Neuronal stem cell (in vitro differentiated cells): Measurements from ENCODE around the gene KAZN.
A peak's percentile ranks its signal among the peaks of the same experiment; 100 is the strongest.

ENCODE experiments used
- DNase-seq: peaks from one replicate; pipeline ENCODE4 v3.0.0-alpha.2; 2013; ENCODE audit warnings: low spot score
- H2AFZ ChIP-seq: one replicate; pipeline ENCODE4 v1.6.1; 2013; ENCODE audit warnings: mild to moderate bottlenecking, low read length, inconsistent platforms
- H2AK5ac ChIP-seq: 2 replicates; pipeline ENCODE4 v1.6.1; 2013; ENCODE audit warnings: low read depth, mild to moderate bottlenecking, inconsistent platforms, low read length, moderate library complexity, mixed read lengths
- H2BK120ac ChIP-seq: 2 replicates; pipeline ENCODE4 v1.6.1; 2013; ENCODE audit warnings: low read depth, mild to moderate bottlenecking, inconsistent platforms, low read length, moderate library complexity, mixed read lengths
- H2BK12ac ChIP-seq: one replicate; pipeline ENCODE4 v1.6.1; 2013; ENCODE audit warnings: low read length, inconsistent platforms
- H2BK15ac ChIP-seq: 2 replicates; pipeline ENCODE4 v1.6.1; 2013; ENCODE audit warnings: mild to moderate bottlenecking, low read length, inconsistent platforms, mixed read lengths
- H2BK5ac ChIP-seq: one replicate; pipeline ENCODE4 v1.6.1; 2013; ENCODE audit warnings: inconsistent platforms, mild to moderate bottlenecking, low read length, moderate library complexity
- H3K14ac ChIP-seq: one replicate; pipeline ENCODE4 v1.6.1; 2013; ENCODE audit warnings: low read length, inconsistent platforms
- H3K18ac ChIP-seq: 2 replicates; pipeline ENCODE4 v1.6.1; 2013; ENCODE audit warnings: low read length, inconsistent platforms
- H3K23ac ChIP-seq: 2 replicates; pipeline ENCODE4 v1.6.1; 2013; ENCODE audit warnings: low read depth, mild to moderate bottlenecking, mixed read lengths, low read length, inconsistent platforms; ENCODE audit not compliant: poor library complexity
- H3K27ac ChIP-seq: replicated peaks from 3 replicates; pipeline ENCODE4 v1.5.1; 2013; ENCODE audit warnings: low read length, inconsistent platforms
- H3K27me3 ChIP-seq, 3 experiments: 2 replicates each; pipeline ENCODE4 v1.6.1; 2013; ENCODE audit warnings: low read length in 3 of 3, mild to moderate bottlenecking in 2 of 3, inconsistent platforms in 1 of 3, low read depth in 1 of 3, mixed read lengths in 1 of 3, moderate library complexity in 1 of 3; ENCODE audit not compliant: control insufficient read depth in 3 of 3, insufficient read depth in 3 of 3
- H3K36me3 ChIP-seq, 2 donors: replicated peaks in 1 of 2; 2 replicates each; pipeline ENCODE4 v1.6.1; 2013; ENCODE audit warnings: low read length in 2 of 2; ENCODE audit not compliant: control insufficient read depth in 2 of 2, insufficient read depth in 2 of 2
- H3K4ac ChIP-seq: 2 replicates; pipeline ENCODE4 v1.6.1; 2013; ENCODE audit warnings: inconsistent platforms, mild to moderate bottlenecking, low read length, moderate library complexity
- H3K4me1 ChIP-seq, 2 donors: 1 replicate in 1 of 2; 2 replicates in 1 of 2; pipeline ENCODE4 v1.6.1; 2013; ENCODE audit warnings: low read length in 2 of 2, low read depth in 1 of 2; ENCODE audit not compliant: control insufficient read depth in 2 of 2, insufficient read depth in 1 of 2
- H3K4me2 ChIP-seq: one replicate; pipeline ENCODE4 v1.6.1; 2013; ENCODE audit warnings: mild to moderate bottlenecking, low read length, inconsistent platforms; ENCODE audit not compliant: insufficient read depth, poor library complexity, severe bottlenecking
- H3K4me3 ChIP-seq, 2 donors: 2 replicates each; pipeline ENCODE4 v1.5.1; 2013; ENCODE audit warnings: low read length in 2 of 2, mild to moderate bottlenecking in 2 of 2, inconsistent platforms in 1 of 2, moderate library complexity in 1 of 2
- H3K79me1 ChIP-seq: one replicate; pipeline ENCODE4 v1.6.1; 2013; ENCODE audit warnings: low read depth, mild to moderate bottlenecking, inconsistent platforms, low read length, moderate library complexity
- H3K9ac ChIP-seq: one replicate; pipeline ENCODE4 v1.6.1; 2013; ENCODE audit warnings: mild to moderate bottlenecking, low read depth, low read length, inconsistent platforms; ENCODE audit not compliant: poor library complexity
- H3K9me3 ChIP-seq, 2 donors: replicated peaks in 1 of 2; 2 replicates each; pipeline versions ENCODE3 to v1.6.1; 2013; ENCODE audit warnings: low read length in 2 of 2, mild to moderate bottlenecking in 2 of 2, inconsistent platforms in 1 of 2, low read depth in 1 of 2, mixed read lengths in 1 of 2, moderate library complexity in 1 of 2; ENCODE audit not compliant: control insufficient read depth in 2 of 2, insufficient read depth in 1 of 2
- H4K8ac ChIP-seq: one replicate; pipeline ENCODE4 v1.6.1; 2013; ENCODE audit warnings: low read depth, mild to moderate bottlenecking, inconsistent platforms, low read length, moderate library complexity
- H4K91ac ChIP-seq: one replicate; pipeline ENCODE4 v1.6.1; 2013; ENCODE audit warnings: low read length, low read depth, mild to moderate bottlenecking, inconsistent platforms; ENCODE audit not compliant: poor library complexity
- WGBS, 2 donors: extraction: QIAGEN DNeasy Blood & Tissue Kit; methylation state at CpG; one replicate each; pipeline ENCODE4 v1.1.7; 2013; ENCODE audit warnings: missing lambda C conversion rate in 2 of 2, mixed read lengths in 1 of 2; ENCODE audit not compliant: insufficient read length in 2 of 2, insufficient replicate concordance in 1 of 2; ENCODE audit errors: extremely low coverage in 2 of 2; 5-methylcytosine and 5-hydroxymethylcytosine counted together

The KAZN gene

GRCh38 chr1:14932034-14932638, 333.7 kb downstream of the KAZN start:
- no peaks in the 10 kb centered on the region for H3K9me3 ChIP-seq
- peaks cover 1 to 8% of the 10 kb centered on the region in 2 donors for H3K4me1 ChIP-seq
- H2BK5ac ChIP-seq: peak overlapping the region; percentile 29

GRCh38 chr1:14934867-14935266, 336.4 kb downstream of the KAZN start:
- no peak overlapping the region for H2BK120ac ChIP-seq
- H3K36me3 ChIP-seq: peaks cover 0 to 5% of the 10 kb centered on the region in 2 donors
- H3K27ac ChIP-seq: no peak overlapping the region
- peak overlapping the region; percentile 49 for H2AK5ac ChIP-seq
- no peak overlapping the region for H4K8ac ChIP-seq
- no peak overlapping the region for H3K4me3 ChIP-seq
- H3K18ac ChIP-seq: peak overlapping the region; percentile 4
- no peak overlapping the region for H2BK12ac ChIP-seq
- H2BK5ac ChIP-seq: no peak overlapping the region
- H3K79me1 ChIP-seq: no peaks in the 10 kb centered on the region
- no peak for DNase-seq
- H3K4me1 ChIP-seq: peaks cover 2 to 3% of the 10 kb centered on the region in 2 donors
- no peaks in the 10 kb centered on the region for H3K27me3 ChIP-seq
- H3K9ac ChIP-seq: no peak overlapping the region
- WGBS, 2 donors: no CpG with 5 or more reads among the region's 7 CpGs
- no peak overlapping the region for H4K91ac ChIP-seq
- no peaks in the 10 kb centered on the region for H3K9me3 ChIP-seq
- no peak overlapping the region for H3K4ac ChIP-seq
- H2AFZ ChIP-seq: no peak overlapping the region
- H3K4me2 ChIP-seq: no peak overlapping the region
- no peak overlapping the region for H3K14ac ChIP-seq
- H2BK15ac ChIP-seq: no peak overlapping the region
- no peak overlapping the region for H3K23ac ChIP-seq

More at GRCh38 chr1:14932034-14932638, 333.7 kb downstream of the KAZN start:
- Histone ChIP-seq H3K36me3 (peaks cover 0 to 5% of the 10 kb centered on the region in 2 donors), H3K4ac (no peak overlapping the region), H3K27me3 (peaks cover 0 to 2% (median 0%) of the 10 kb centered on the region in 3 experiments), H3K4me3 (no peak overlapping the region), H4K91ac (no peak overlapping the region), H3K18ac (no peak overlapping the region), H3K23ac (no peak overlapping the region), H3K27ac (no peak overlapping the region), H3K79me1 (no peaks in the 10 kb centered on the region), H2AK5ac (peak overlapping the region; percentile 42), H3K9ac (no peak overlapping the region), H3K4me2 (no peak overlapping the region), H3K14ac (no peak overlapping the region), H2BK12ac (no peak overlapping the region), H4K8ac (no peak overlapping the region), H2BK120ac (no peak overlapping the region), H2AFZ (no peak overlapping the region), H2BK15ac (no peak overlapping the region)
- no peak for DNase-seq
- WGBS, 2 donors: no CpG with 5 or more reads among the region's 18 CpGs

DNA sequence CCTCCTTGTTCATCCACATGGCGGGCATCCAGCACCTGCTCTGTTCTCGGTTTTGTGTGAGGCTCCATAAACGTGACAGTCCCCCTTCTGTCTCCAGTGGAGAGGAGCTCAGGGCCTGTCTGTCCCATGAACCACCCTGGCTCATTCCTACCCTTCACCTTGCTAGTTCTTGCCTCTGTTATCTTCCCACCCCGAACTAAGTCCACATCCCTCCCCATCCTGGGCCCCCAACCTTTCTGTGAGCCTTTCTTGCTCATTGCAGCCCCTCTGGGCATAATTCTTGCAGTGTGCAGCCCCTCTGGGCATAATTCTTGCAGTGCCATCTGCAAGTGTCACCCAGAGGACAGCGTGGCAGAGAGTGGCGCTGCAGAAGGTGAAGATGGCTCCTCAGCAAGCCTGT, 338.3 kb downstream of the KAZN start:
- no peak overlapping the region for H2AFZ ChIP-seq
- H4K91ac ChIP-seq: no peak overlapping the region
- H3K36me3 ChIP-seq: no peaks in the 10 kb centered on the region
- DNase-seq: no peak
- H3K18ac ChIP-seq: no peak overlapping the region
- H3K9me3 ChIP-seq: no peaks in the 10 kb centered on the region
- no peak overlapping the region for H3K14ac ChIP-seq
- no peak overlapping the region for H3K9ac ChIP-seq
- no peak overlapping the region for H3K23ac ChIP-seq
- peak overlapping the region in 1 of 2 donors; percentile 9 for H3K4me3 ChIP-seq
- no peak overlapping the region for H4K8ac ChIP-seq
- no peak overlapping the region for H2BK5ac ChIP-seq
- no peak overlapping the region for H3K4ac ChIP-seq
- H3K27ac ChIP-seq: no peak overlapping the region
- H2BK120ac ChIP-seq: no peak overlapping the region
- H3K4me2 ChIP-seq: no peak overlapping the region
- WGBS, 2 donors: no CpG with 5 or more reads among the region's 6 CpGs
- H3K4me1 ChIP-seq: peaks cover 2 to 11% of the 10 kb centered on the region in 2 donors
- H2AK5ac ChIP-seq: no peak overlapping the region
- no peak overlapping the region for H2BK15ac ChIP-seq
- H3K79me1 ChIP-seq: no peaks in the 10 kb centered on the region
- no peaks in the 10 kb centered on the region for H3K27me3 ChIP-seq
- H2BK12ac ChIP-seq: no peak overlapping the region

- Histone ChIP-seq H4K91ac (no peak overlapping the region), H3K9me3 (no peaks in the 10 kb centered on the region), H2AFZ (no peak overlapping the region), H3K79me1 (no peaks in the 10 kb centered on the region), H3K9ac (no peak overlapping the region), H2AK5ac (peak overlapping the region; percentile 58), H3K23ac (no peak overlapping the region), H3K18ac (peak overlapping the region; percentile 60), H2BK5ac (no peak overlapping the region), H2BK15ac (no peak overlapping the region), H2BK120ac (no peak overlapping the region), H3K14ac (no peak overlapping the region), H2BK12ac (no peak overlapping the region), H3K4ac (no peak overlapping the region), H3K36me3 (no peaks in the 10 kb centered on the region), H4K8ac (no peak overlapping the region), H3K4me2 (no peak overlapping the region), H3K4me3 (no peak overlapping the region), H3K27ac (no peak overlapping the region), H3K27me3 (no peaks in the 10 kb centered on the region), H3K4me1 (peaks cover 8 to 15% of the 10 kb centered on the region in 2 donors)
- no CpG with 5 or more reads among the region's 11 CpGs for WGBS, 2 donors
- no peak for DNase-seq
These were observed 338.9 kb downstream of the KAZN start for GRCh38 chr1:14937288-14937949.
